AG09309 (cell line): ENCODE measurements around the gene BTAF1.

Experiments used
- DNase-seq: peaks from one replicate; pipeline ENCODE4 v3.0.0-alpha.2; 2010; ENCODE audit warnings: low read depth
- H3K4me3 ChIP-seq: 2 replicates; pipeline ENCODE4 v1.5.1; 2011; ENCODE audit warnings: mild to moderate bottlenecking, low read depth, low read length, moderate library complexity; ENCODE audit not compliant: control insufficient read depth
- CTCF ChIP-seq: IDR thresholded peaks from 2 replicates; pipeline ENCODE4 v1.5.1; 2011; ENCODE audit warnings: mild to moderate bottlenecking, low read depth, low read length, inconsistent platforms; ENCODE audit not compliant: insufficient read depth, control insufficient read depth; ENCODE audit errors: missing control alignments

BTAF1 gene

GRCh38 chr10:91896212-91896756 is 27.3 kb upstream of the BTAF1 start:
- no peak overlapping the region for H3K4me3 ChIP-seq
- DNase-seq: no peak
- no peak for TF ChIP-seq CTCF

- H3K4me3 ChIP-seq: no peak overlapping the region
- no peak for TF ChIP-seq CTCF
- DNase-seq: no peak
Observed at GRCh38 chr10:91897421-91897820, 26.1 kb upstream of the BTAF1 start.

GRCh38 chr10:91901784-91902677 is 21.5 kb upstream of the BTAF1 start:
- TF ChIP-seq CTCF: no peak
- no peak overlapping the region for H3K4me3 ChIP-seq
- DNase-seq: peak; percentile 71

- H3K4me3 ChIP-seq: no peak overlapping the region
- DNase-seq: no peak
- TF ChIP-seq CTCF: no peak
Observed at GRCh38 chr10:91907033-91907594, 16.5 kb upstream of the BTAF1 start.

- TF ChIP-seq CTCF: no peak
- no peak for DNase-seq
- H3K4me3 ChIP-seq: peak overlapping the region; percentile 78
Observed at GRCh38 chr10:91907914-91908336, 15.6 kb upstream of the BTAF1 start.

GRCh38 chr10:91908337-91909116 is 15.0 kb upstream of the BTAF1 start:
- peak; percentile 40 for TF ChIP-seq CTCF
- no peak for DNase-seq
- peak overlapping the region; percentile 78 for H3K4me3 ChIP-seq
